BE2C (cell line): ENCODE results near the gene RBM19.
A peak's percentile ranks its signal among the peaks of the same experiment; 100 is the strongest.

Source experiments
- DNase-seq: peaks from one replicate; pipeline ENCODE4 v3.0.0-alpha.2; 2020
- H3K27me3 ChIP-seq: fragments of 250-450 bp; sonication (Bioruptor Pico); 2 replicates; pipeline ENCODE4 v1.5.1; 2020; ENCODE audit warnings: mild to moderate bottlenecking
- H3K36me3 ChIP-seq: fragments of 250-450 bp; sonication (Bioruptor Pico); 2 replicates; pipeline ENCODE4 v1.5.1; 2020; ENCODE audit warnings: mild to moderate bottlenecking
- H3K4me1 ChIP-seq: fragments of 250-450 bp; sonication (Bioruptor Pico); 2 replicates; pipeline ENCODE4 v1.5.1; 2020
- H3K4me3 ChIP-seq: 2 replicates; pipeline ENCODE4 v1.5.1; 2011; ENCODE audit warnings: low read depth, low read length
- H3K9me3 ChIP-seq: fragments of 250-450 bp; sonication (Bioruptor Pico); 2 replicates; pipeline ENCODE4 v1.5.1; 2020
- TF ChIP-seq, protein P1 (sequence below): IDR thresholded peaks from 2 replicates; pipeline ENCODE4 v1.5.1; 2012; ENCODE audit warnings: mild to moderate bottlenecking, low read depth, low read length

Gene RBM19

DNA sequence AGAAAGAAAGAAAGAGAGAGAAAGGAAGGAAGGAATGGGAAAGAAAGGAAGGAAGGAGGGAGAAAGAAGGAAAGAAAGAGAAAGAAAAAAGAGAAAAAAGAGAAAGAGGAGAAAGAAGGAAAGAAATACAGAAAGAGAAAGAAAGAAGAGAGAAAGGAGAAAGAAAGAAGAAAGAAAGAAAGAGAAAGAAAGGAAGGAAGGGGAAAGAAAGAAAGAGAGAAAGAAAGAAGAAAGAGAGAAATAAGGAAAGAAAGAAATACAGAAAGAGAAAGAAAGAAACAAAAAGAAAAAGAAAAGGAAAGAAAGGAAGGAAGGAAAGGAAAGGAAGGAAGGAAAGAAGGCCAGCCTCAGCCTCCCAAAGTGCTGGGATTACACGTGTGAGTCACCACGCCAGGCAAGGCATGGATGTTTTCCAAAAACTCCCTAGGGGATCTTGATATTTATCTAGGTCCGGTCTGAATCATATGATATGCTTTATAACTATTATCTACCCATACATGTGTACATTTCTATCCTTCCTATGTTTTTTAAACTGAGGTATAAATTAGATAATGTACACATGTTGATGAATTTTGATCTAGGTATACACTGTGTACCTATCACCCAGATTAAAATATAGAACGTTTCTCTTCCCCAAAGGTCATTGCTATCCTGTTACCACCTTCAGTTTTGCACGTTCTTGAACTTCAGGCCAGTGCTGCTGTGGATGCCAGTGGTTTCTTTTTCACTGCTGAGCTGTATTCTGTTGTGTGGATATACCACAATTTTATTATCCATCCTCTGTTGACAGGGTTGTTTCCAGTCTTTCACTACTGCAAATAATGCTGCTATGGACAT, 177.9 kb downstream of the RBM19 start:
- Histone ChIP-seq H3K36me3 (no peaks in the 10 kb centered on the region), H3K9me3 (no peaks in the 10 kb centered on the region), H3K4me3 (no peak overlapping the region), H3K4me1 (no peaks in the 10 kb centered on the region), H3K27me3 (peaks cover 8% of the 10 kb centered on the region)
- DNase-seq = no peak
- TF ChIP-seq, protein P1, sequence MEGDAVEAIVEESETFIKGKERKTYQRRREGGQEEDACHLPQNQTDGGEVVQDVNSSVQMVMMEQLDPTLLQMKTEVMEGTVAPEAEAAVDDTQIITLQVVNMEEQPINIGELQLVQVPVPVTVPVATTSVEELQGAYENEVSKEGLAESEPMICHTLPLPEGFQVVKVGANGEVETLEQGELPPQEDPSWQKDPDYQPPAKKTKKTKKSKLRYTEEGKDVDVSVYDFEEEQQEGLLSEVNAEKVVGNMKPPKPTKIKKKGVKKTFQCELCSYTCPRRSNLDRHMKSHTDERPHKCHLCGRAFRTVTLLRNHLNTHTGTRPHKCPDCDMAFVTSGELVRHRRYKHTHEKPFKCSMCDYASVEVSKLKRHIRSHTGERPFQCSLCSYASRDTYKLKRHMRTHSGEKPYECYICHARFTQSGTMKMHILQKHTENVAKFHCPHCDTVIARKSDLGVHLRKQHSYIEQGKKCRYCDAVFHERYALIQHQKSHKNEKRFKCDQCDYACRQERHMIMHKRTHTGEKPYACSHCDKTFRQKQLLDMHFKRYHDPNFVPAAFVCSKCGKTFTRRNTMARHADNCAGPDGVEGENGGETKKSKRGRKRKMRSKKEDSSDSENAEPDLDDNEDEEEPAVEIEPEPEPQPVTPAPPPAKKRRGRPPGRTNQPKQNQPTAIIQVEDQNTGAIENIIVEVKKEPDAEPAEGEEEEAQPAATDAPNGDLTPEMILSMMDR = no peak

GRCh38 chr12:113786107-113786506, 180.0 kb downstream of the RBM19 start:
- Histone ChIP-seq H3K27me3 (peaks cover 8% of the 10 kb centered on the region), H3K36me3 (no peaks in the 10 kb centered on the region), H3K4me3 (no peak overlapping the region), H3K4me1 (no peaks in the 10 kb centered on the region), H3K9me3 (no peaks in the 10 kb centered on the region)
- DNase-seq = no peak
- TF ChIP-seq, protein P1 = peak; percentile 34

DNA sequence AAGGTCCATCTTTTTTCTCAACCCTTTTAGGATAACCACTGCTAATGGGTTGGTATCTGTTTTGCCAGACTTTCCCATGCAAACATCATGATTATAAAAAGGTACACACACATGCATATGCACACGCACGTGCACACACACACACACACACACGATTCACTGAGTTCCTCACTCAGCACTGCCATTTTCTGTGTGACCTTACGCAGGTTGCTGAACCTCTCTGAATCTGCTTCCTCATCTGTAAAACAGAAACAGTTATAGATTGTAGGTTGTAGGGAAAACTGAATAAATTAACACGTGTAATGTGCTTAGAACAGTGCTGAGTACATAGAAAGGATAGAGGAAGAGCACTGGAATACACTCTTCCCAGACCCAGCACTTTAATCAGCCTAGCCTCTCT, 182.3 kb downstream of the RBM19 start:
- TF ChIP-seq, protein P1 = no peak
- Histone ChIP-seq H3K36me3 (no peaks in the 10 kb centered on the region), H3K4me3 (no peak overlapping the region), H3K4me1 (no peaks in the 10 kb centered on the region), H3K9me3 (no peaks in the 10 kb centered on the region), H3K27me3 (no peaks in the 10 kb centered on the region)
- no peak for DNase-seq

DNA sequence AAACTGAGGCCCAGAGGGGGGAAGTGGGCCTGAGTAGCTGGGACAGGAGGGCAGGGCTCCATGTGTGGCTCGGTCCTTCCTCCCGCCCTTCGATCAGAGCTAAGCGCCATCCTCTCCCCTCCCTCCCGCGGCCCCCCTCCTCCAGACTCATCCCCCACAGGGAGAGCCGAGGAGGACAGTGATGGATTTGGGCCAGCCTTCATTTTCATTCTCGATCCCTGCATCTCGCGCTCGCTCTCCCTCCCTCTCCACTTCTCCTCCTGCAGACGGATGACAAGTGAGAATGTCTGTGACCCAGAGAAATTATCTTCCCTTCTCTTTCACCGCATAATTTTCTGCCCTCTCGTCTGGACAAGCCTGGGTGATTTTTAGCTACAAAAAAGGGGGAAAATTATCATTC, 183.3 kb downstream of the RBM19 start:
- Histone ChIP-seq H3K4me1 (no peaks in the 10 kb centered on the region), H3K9me3 (no peaks in the 10 kb centered on the region), H3K27me3 (no peaks in the 10 kb centered on the region; the same call in 1 of the 2 replicates), H3K36me3 (no peaks in the 10 kb centered on the region), H3K4me3 (no peak overlapping the region)
- TF ChIP-seq, protein P1 = no peak
- no peak for DNase-seq

DNA sequence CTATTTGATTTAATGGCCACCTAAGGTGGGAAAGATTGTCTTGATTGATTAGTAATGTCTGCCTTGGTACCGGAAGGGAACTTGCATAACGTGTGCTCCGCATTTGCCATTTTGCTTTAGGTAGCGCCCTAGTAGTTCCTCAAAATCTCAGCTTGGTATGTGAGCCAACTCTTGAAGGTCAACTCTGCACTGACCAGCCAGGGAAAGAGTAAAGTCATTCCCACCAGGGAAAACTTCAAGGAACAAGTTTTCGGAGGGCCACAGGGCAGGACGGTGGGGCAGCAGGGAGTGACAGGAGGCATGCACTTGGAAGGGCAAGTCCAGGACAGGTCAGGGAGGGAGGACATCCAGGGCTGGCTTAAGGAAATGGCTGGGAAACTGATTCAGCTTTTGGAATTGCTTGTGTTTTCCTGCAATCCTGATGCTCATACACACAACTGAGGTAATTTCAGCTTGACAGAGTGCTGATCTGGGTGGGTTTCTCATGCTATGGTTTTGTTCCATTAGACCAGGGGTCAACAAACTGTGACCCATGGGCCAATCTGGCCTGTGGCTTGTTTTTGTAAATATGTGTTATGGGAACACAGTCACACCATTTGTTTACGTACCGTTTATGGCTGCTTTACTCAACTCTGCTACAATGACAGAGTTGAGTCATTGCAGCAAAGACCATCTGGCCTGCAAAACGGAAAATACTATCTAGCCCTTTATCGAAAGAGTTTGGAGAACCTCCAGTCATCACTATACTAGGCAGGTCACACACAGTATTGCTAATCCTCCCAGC, 184.5 kb downstream of the RBM19 start:
- Histone ChIP-seq H3K27me3 (no peaks in the 10 kb centered on the region; the same call in 1 of the 2 replicates), H3K9me3 (no peaks in the 10 kb centered on the region), H3K4me1 (no peaks in the 10 kb centered on the region), H3K36me3 (no peaks in the 10 kb centered on the region), H3K4me3 (no peak overlapping the region)
- DNase-seq = no peak
- TF ChIP-seq, protein P1 = no peak
